Measurements from ENCODE around the gene TEX264.

The TEX264 gene

GRCh38 chr3:51750878-51751277 is 79.8 kb downstream of the TEX264 start:
- DNase-seq (ENCODE audit: low read depth) = no peak

- DNase-seq (ENCODE audit: low read depth) = no peak
These were observed 80.2 kb downstream of the TEX264 start for GRCh38 chr3:51751287-51751686.
